Measurements from ENCODE around the gene ADORA1. TPM values are rescaled to one million over a fixed set of nuclear protein-coding genes. Genes with fewer than 3 reads are reported as not detected.

ADORA1 gene
- total RNA-seq, 4 donors from 2014 or later = 1.4 to 4.3 (median 2.6) TPM

- DNase-seq (ENCODE audit: low spot score) (no peak), ATAC-seq (ENCODE audit: low FRiP score) (no peak)
- TF ChIP-seq CTCF (IDR thresholded peaks at IDR 0.05) = no peak
Measured at GRCh38 chr1:203099805-203100515, 27.6 kb upstream of the ADORA1 start.

GRCh38 chr1:203100516-203100869 is 27.0 kb upstream of the ADORA1 start:
- no peak for TF ChIP-seq CTCF (IDR thresholded peaks at IDR 0.05)
- ATAC-seq (ENCODE audit: low FRiP score) (no peak), DNase-seq (ENCODE audit: low spot score) (no peak)

- DNase-seq (ENCODE audit: low spot score) (no peak), ATAC-seq (ENCODE audit: low FRiP score) (no peak)
- no peak for TF ChIP-seq CTCF (IDR thresholded peaks at IDR 0.05)
Measured at GRCh38 chr1:203101813-203102634, 25.5 kb upstream of the ADORA1 start.

GRCh38 chr1:203103216-203103615 is 24.3 kb upstream of the ADORA1 start:
- DNase-seq (ENCODE audit: low spot score) (no peak), ATAC-seq (ENCODE audit: low FRiP score) (no peak)
- no peak for TF ChIP-seq CTCF (IDR thresholded peaks at IDR 0.05)

GRCh38 chr1:203103829-203104495 is 23.6 kb upstream of the ADORA1 start:
- DNase-seq (ENCODE audit: low spot score) (no peak), ATAC-seq (ENCODE audit: low FRiP score) (no peak)
- no peak for TF ChIP-seq CTCF (IDR thresholded peaks at IDR 0.05)

- TF ChIP-seq CTCF (IDR thresholded peaks at IDR 0.05) = no peak
- no peak for DNase-seq (ENCODE audit: low spot score)
- no peak for ATAC-seq (ENCODE audit: low FRiP score)
Measured at GRCh38 chr1:203104789-203105390, 22.6 kb upstream of the ADORA1 start.

Measured in omental fat pad (tissue), 4 donors.